Head of caudate nucleus (tissue), 42 donors: ENCODE data around the gene PTGDS.

Source experiments
- DNase-seq, 42 donors: peaks; one replicate each; pipeline versions ENCODE4 v3.0.0 to v3.0.0-alpha.2; 2020 to 2021; ENCODE audit warnings: mixed read lengths in 7 of 42
- intact Hi-C: fragments of 100-400 bp; cut with DNase I; formaldehyde crosslinking; loops from one replicate; pipeline ENCODE4 v1.15.0; 2022

The PTGDS gene

DNA sequence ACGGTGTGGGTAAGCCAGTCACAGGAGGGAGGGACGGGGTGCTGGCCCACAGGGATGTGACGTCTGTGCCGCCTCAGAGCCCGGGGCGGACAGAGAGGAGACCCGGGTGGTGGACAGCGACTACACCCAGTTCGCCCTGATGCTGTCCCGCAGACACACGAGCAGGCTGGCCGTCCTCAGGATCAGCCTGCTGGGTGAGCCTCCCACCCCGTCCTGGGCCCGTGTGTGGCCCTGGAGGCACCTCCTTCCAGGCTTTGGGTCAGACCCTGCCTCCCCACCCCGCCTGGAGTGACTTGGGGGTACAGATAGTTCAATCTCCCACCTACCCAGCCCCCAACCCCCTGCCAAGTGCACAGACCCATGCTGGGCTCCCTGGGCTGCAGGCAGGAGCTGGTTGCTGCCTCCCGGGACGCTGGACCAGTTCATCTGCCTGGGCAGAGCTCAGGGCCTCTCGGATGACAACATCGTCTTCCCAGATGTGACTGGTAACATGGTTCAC is 23.5 kb upstream of the PTGDS start:
- intact Hi-C loops: loop anchor here (5.0 kb wide), 2 partner anchors 83 to 162 kb away; partner anchors contain the start of gene TMEM141
- DNase-seq: no peak

DNA sequence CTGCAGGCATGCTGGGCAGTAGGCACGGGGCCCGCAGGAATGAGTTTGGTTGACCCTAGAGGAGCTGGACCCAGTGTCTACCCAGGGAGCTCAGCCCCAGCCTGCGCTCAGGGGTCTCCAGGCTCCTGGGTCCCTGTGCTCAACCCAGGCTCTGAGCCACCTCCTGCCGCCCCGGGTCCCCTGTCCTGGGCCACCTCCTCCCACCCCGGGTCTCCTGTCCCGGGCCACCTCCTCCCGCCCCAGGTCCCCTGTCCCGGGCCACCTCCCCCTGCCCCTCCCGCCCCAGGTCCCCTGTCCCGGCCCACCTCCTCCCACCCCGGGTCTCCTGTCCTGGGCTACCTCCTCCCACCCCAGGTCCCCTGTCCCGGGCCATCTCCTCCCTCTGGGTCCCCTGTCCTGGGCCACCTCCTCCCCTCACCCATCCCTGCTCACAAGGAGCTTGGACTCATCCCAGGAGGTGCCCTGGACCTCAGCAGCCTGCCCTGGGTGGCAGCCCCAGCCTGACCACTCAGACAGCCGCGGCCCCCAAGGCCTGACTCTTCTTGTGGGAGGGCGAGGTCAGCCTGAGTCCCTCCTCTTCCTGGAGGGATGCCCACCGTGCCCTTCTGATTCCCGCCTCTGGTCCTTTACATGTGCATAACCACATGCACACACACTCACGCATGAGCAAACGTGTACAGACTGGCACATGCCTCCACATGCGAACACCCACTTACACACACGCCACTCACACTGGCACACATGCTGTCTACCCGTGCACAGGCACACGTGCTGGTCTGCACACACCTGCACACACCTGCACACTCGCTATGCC is 22.8 kb upstream of the PTGDS start:
- intact Hi-C loops: loop anchor here (5.0 kb wide), 2 partner anchors 83 to 162 kb away; partner anchors contain the start of gene TMEM141

GRCh38 chr9:136955202-136955942 is 21.9 kb upstream of the PTGDS start:
- intact Hi-C loops: no loop called here
- DNase-seq: peak in 1 of 42 donors; percentile 1

More for the DNA sequence above, 22.8 kb upstream of the PTGDS start:
- DNase-seq: peak in 1 of 42 donors; percentile 0

DNA sequence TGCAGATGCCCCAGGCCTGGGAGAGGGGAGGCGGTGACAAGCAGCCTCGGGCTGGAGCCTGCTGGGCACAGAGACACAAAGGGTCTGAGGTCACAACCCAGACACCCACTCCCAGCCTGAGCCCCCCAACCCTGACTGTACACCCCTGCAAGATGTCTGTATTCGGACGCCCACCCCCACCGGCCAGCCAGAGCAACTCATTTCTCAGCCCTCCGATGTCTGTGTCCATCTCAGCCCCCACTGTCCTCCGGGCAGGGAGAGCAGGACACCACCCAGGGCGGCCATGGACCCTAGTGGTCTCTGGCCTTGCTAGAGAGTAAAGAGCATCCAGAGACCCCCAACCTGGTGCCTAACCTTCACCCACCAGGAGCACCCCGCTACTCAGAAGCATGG is 21.4 kb upstream of the PTGDS start:
- intact Hi-C loops: no loop called here
- DNase-seq: no peak

DNA sequence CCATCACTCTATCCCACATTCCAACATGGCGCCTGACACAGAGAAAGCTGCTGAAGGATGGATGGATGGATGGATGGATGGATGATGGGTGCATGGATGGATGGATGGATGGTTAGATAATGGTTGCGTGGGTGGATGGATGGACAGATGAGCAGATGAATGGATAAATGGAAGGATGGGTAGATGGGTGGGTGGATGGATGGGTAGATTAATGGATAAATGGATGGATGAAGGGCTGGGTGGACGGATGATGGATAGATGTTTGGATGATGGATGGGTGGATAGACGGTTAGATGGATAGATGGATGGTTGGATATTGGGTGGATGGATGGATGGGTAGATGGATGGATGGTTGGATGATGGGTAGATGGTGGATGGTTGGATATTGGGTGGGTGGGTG is 20.7 kb upstream of the PTGDS start:
- no peak for DNase-seq
- intact Hi-C loops: no loop called here

DNA sequence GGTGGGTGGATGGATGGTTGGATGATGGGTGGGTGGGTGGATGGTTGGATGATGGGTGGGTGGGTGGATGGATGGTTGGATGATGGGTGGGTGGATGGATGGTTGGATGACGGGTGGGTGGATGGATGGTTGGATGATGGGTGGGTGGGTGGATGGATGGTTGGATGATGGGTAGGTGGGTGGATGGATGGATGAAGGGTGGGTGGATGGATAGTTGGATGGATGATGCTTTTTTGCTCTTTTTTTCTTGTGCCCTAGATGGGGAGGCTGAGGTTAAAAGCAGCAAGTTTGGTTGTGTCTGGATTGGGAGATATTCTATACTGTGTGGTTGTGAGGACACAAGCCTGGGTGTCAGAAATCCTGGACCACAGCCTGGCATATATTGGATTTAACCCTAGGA is 19.8 kb upstream of the PTGDS start:
- intact Hi-C loops: no loop called here

DNA sequence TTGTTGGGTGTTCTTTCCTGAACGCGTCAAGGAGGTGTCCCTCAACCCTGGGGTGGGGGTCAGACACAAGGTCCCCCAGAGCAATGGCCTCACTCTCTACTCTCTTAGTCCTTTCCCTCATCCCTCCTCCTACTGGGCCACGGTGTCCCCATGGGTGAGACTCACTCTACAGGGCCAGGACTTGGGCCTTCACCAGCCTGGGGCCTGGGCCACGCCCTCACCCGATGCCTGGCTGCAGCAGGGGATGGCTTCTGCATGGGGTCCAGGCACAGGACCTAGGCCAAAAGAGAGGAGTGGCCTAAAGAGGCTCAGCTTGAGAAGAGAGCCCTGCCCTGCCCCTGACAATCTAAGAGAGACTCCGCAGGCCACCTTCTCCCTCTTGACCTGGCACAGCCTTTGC is 19.4 kb upstream of the PTGDS start:
- intact Hi-C loops: no loop called here
- DNase-seq: no peak

More for the DNA sequence above, 19.8 kb upstream of the PTGDS start:
- DNase-seq: no peak

DNA sequence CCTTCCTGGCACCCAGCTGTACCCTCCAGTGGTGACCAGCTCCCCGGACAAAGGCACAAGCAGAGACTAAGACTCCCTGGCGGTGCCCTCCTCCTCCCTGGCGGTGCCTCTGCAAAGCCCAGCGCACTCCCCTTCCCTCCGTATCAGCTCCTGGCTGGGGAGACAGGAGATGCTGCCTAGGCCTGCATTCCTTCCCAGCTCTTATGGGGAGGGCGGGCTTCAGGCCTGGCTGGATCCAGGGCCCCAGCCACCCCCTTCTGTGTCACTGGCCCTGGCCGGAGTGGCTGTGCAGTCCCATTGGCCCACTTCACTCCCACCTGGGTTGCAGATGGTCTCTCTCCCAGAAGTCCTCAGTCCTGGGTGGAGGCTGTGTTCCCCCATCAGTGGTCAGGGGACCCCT is 18.8 kb upstream of the PTGDS start:
- DNase-seq: no peak
- intact Hi-C loops: no loop called here

GRCh38 chr9:136958898-136959850 is 18.1 kb upstream of the PTGDS start:
- intact Hi-C loops: no loop called here
- DNase-seq: no peak

- no peak for DNase-seq
- intact Hi-C loops: no loop called here
Measured at GRCh38 chr9:136960212-136960937, 16.9 kb upstream of the PTGDS start.

GRCh38 chr9:136960938-136961275 is 16.4 kb upstream of the PTGDS start:
- no peak for DNase-seq
- intact Hi-C loops: no loop called here

GRCh38 chr9:136961279-136962065 is 15.8 kb upstream of the PTGDS start:
- intact Hi-C loops: no loop called here
- DNase-seq: peak in 17 of 42 donors; percentile 39 to 82 (median 63)

- no peak for DNase-seq
- intact Hi-C loops: no loop called here
Measured at GRCh38 chr9:136962163-136962562, 15.1 kb upstream of the PTGDS start.

GRCh38 chr9:136962701-136963248 is 14.5 kb upstream of the PTGDS start:
- intact Hi-C loops: no loop called here
- no peak for DNase-seq

DNA sequence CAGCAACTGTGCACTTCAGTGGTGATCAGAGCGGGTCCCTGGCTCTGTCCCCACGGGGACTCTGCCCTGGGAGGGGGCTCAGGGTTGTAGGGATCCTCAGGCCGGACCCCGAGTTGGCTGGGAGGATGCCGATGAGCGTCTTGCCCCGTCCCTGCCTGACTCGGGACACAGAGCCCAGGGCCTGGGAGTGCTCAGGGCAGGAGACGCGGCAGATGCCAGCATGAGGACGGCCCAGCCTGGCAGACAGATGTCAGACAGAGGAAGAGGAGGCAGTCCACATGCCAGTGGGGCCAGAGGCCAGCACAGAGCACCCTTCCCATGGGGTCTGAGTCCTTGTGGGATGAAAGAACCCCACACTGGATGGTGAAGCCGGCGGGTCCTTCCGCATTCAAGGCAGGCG is 14.0 kb upstream of the PTGDS start:
- intact Hi-C loops: no loop called here
- DNase-seq: peak in 4 of 42 donors; percentile 37 to 68 (median 49)

DNA sequence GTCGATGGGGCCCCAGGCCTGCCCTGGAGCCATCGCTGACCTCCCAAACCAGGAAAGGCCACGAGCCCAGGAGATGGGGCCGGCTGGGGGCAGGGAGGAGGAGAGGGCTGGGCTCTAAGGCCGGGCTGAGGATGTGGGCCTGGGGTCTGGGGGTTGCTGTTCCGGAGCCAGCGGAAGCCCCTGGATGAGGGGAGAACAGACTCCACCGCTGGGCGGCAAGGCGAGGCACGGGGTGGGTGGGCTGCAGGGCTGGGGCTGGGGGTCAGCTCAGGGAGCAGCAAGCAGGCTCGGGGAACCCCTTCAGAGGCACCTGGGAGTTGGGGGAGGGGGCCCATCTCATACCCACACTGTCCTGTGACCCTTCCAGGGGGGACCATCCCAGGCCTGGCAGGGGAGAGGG is 13.6 kb upstream of the PTGDS start:
- intact Hi-C loops: no loop called here
- no peak for DNase-seq

DNA sequence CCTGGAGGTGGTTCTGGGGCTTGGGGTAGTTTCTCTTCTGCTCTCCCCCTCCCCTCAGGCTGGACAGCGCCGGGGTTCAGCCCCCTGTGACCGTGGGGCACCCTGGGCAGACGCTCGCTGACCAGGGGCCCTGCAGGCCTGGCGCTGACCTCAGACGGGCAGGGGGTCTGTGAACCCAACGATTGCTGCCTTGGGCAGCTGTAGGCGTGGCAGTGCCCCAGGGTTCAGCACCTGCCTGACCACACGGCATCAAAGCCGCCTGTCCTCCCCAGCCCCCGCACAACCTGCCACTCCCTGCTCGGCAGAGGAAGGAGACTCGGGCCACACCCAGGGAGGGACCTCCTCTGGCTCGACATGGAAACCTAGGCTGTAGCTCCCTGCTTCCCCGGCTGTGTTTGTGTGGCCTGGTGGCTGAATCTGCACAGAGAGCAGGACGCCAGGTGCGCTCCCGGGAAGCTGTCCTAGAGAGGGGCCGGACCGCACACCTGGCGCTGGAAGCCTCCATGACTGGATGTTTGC is 13.1 kb upstream of the PTGDS start:
- intact Hi-C loops: no loop called here
- no peak for DNase-seq
